WERI-Rb-1 (cell line): ENCODE results near the gene PTPRT.

Source experiments
- DNase-seq: peaks from one replicate; pipeline ENCODE4 v3.0.0-alpha.2; 2020
- H3K27ac ChIP-seq: fragments of 250-450 bp; sonication (Bioruptor Pico); 2 replicates; pipeline ENCODE4 v1.5.1; 2020; ENCODE audit warnings: mild to moderate bottlenecking, moderate library complexity
- H3K27me3 ChIP-seq: fragments of 250-450 bp; sonication (Bioruptor Pico); 2 replicates; pipeline ENCODE4 v1.5.1; 2021; ENCODE audit warnings: mild to moderate bottlenecking, low read depth, moderate library complexity; ENCODE audit not compliant: insufficient read depth, severe bottlenecking
- H3K36me3 ChIP-seq: fragments of 250-450 bp; sonication (Bioruptor Pico); 2 replicates; pipeline ENCODE4 v1.5.1; 2020; ENCODE audit warnings: mild to moderate bottlenecking, moderate library complexity
- H3K4me3 ChIP-seq: 2 replicates; pipeline ENCODE4 v1.5.1; 2011; ENCODE audit warnings: low read depth, mild to moderate bottlenecking, control low read depth, low read length
- H3K9me3 ChIP-seq: fragments of 250-450 bp; sonication (Bioruptor Pico); 2 replicates; pipeline ENCODE4 v1.5.1; 2021; ENCODE audit warnings: mild to moderate bottlenecking, moderate library complexity; ENCODE audit not compliant: severe bottlenecking
- CTCF ChIP-seq: IDR thresholded peaks from 2 replicates; pipeline ENCODE4 v1.5.1; 2011; ENCODE audit warnings: low read depth, mild to moderate bottlenecking, control low read depth, inconsistent platforms, low read length

Gene PTPRT

GRCh38 chr20:42968746-42969145 lies 221.0 kb downstream of the PTPRT start:
- no peak for DNase-seq
- Histone ChIP-seq H3K27ac (no peak overlapping the region), H3K9me3 (no peaks in the 10 kb centered on the region), H3K27me3 (no peaks in the 10 kb centered on the region), H3K36me3 (no peaks in the 10 kb centered on the region), H3K4me3 (no peak overlapping the region)
- TF ChIP-seq CTCF, result no peak

GRCh38 chr20:42963796-42964195 lies 225.9 kb downstream of the PTPRT start:
- DNase-seq, result no peak
- Histone ChIP-seq H3K9me3 (no peaks in the 10 kb centered on the region), H3K27ac (no peak overlapping the region), H3K4me3 (no peak overlapping the region), H3K36me3 (no peaks in the 10 kb centered on the region), H3K27me3 (no peaks in the 10 kb centered on the region)
- no peak for TF ChIP-seq CTCF

- H3K27ac ChIP-seq, result no peak overlapping the region
- H3K27me3 ChIP-seq, result no peaks in the 10 kb centered on the region
- TF ChIP-seq CTCF, result no peak
- no peaks in the 10 kb centered on the region for H3K9me3 ChIP-seq
- H3K4me3 ChIP-seq, result no peak overlapping the region
- no peak for DNase-seq
- H3K36me3 ChIP-seq, result no peaks in the 10 kb centered on the region
Observed at GRCh38 chr20:42961771-42962170, 227.9 kb downstream of the PTPRT start.

GRCh38 chr20:42959996-42960395 lies 229.7 kb downstream of the PTPRT start:
- DNase-seq, result no peak

GRCh38 chr20:42958367-42959069 lies 231.2 kb downstream of the PTPRT start:
- DNase-seq, result no peak
- no peak overlapping the region for H3K27ac ChIP-seq
- TF ChIP-seq CTCF, result no peak
- no peaks in the 10 kb centered on the region for H3K9me3 ChIP-seq
- no peaks in the 10 kb centered on the region for H3K36me3 ChIP-seq
- H3K4me3 ChIP-seq, result no peak overlapping the region
- H3K27me3 ChIP-seq, result no peaks in the 10 kb centered on the region

More at GRCh38 chr20:42959996-42960395, 229.7 kb downstream of the PTPRT start:
- no peaks in the 10 kb centered on the region for H3K27me3 ChIP-seq
- H3K36me3 ChIP-seq, result no peaks in the 10 kb centered on the region
- no peak overlapping the region for H3K27ac ChIP-seq
- H3K4me3 ChIP-seq, result no peak overlapping the region
- no peaks in the 10 kb centered on the region for H3K9me3 ChIP-seq
- no peak for TF ChIP-seq CTCF

GRCh38 chr20:42957704-42958095 lies 232.0 kb downstream of the PTPRT start:
- no peak overlapping the region for H3K27ac ChIP-seq

More at GRCh38 chr20:42957704-42958095, 232.0 kb downstream of the PTPRT start:
- TF ChIP-seq CTCF, result no peak
- H3K27me3 ChIP-seq, result no peaks in the 10 kb centered on the region
- H3K9me3 ChIP-seq, result no peaks in the 10 kb centered on the region
- H3K36me3 ChIP-seq, result no peaks in the 10 kb centered on the region
- H3K4me3 ChIP-seq, result no peak overlapping the region
- DNase-seq, result no peak
